Endothelial cell of umbilical vein (primary cell): ENCODE results near the gene ROCK2. TPM values are rescaled to one million over a fixed set of nuclear protein-coding genes. Genes with fewer than 3 reads are reported as not detected.

Experiments used
- BruUV-seq: library from RNA; stranded (reverse); fragments of 400-500 nt; replicated peaks from 2 replicates; lab custom pipeline; 2021; lab: Mats Ljungman, UMichigan
- CTCF ChIA-PET: fragments of 300-600, 350-600 bp; sonication (Branson Sonifier 250); formaldehyde crosslinking; loops from one replicate; lab custom pipeline; 2021; ENCODE audit warnings: antibody characterized with exemption, inconsistent platforms; lab: Charles Lee
- POLR2A ChIA-PET: fragments of 300-600, 350-600 bp; sonication (Branson Sonifier 250); formaldehyde crosslinking; loops from one replicate; lab custom pipeline; 2021; ENCODE audit warnings: antibody characterized with exemption, inconsistent platforms; lab: Charles Lee
- DNase-seq: peaks from one replicate; pipeline ENCODE4 v3.0.0-alpha.2; 2011; ENCODE audit warnings: low read depth, low spot score
- FAIRE-seq: peaks from 2 replicates; lab custom pipeline; 2011; peaks lifted over from hg19 to GRCh38; lab: Jason Lieb, UNC
- H2AFZ ChIP-seq: 2 replicates; pipeline ENCODE4 v1.6.0; 2012; ENCODE audit warnings: low read depth, low read length, control low read depth, inconsistent platforms
- H3K27ac ChIP-seq: 2 replicates; pipeline ENCODE4 v1.5.1; 2011; ENCODE audit warnings: low read depth, mild to moderate bottlenecking, control low read depth, low read length, moderate library complexity; ENCODE audit not compliant: insufficient read depth
- H3K27me3 ChIP-seq, 2 experiments: 2 replicates each; pipeline versions ENCODE4 v1.6.0 to v1.6.1; 2011; ENCODE audit warnings: low read length in 2 of 2, mixed read lengths in 1 of 2; ENCODE audit not compliant: control insufficient read depth in 2 of 2, insufficient read depth in 2 of 2
- H3K36me3 ChIP-seq, 2 experiments: 2 replicates in 1 of 2; 3 replicates in 1 of 2; pipeline ENCODE4 v1.5.1; 2011; ENCODE audit warnings: low read length in 2 of 2, mild to moderate bottlenecking in 1 of 2, moderate library complexity in 1 of 2; ENCODE audit not compliant: control insufficient read depth in 2 of 2, insufficient read depth in 2 of 2; ENCODE audit errors: extremely low read depth in 1 of 2
- H3K4me1 ChIP-seq: 3 replicates; pipeline ENCODE4 v1.5.1; 2011; ENCODE audit warnings: mild to moderate bottlenecking, low read length; ENCODE audit not compliant: control insufficient read depth, insufficient read depth; ENCODE audit errors: extremely low read depth
- H3K4me2 ChIP-seq: 2 replicates; pipeline ENCODE4 v1.6.1; 2011; ENCODE audit warnings: low read length, control low read depth, mixed read lengths; ENCODE audit not compliant: insufficient read depth
- H3K4me3 ChIP-seq, 3 experiments: fragments of 200-600 bp in 1 of 3; sonication (generic), shearing (Covaris generic) in 1 of 3; replicated peaks in 1 of 3; 2 replicates each; pipeline ENCODE4 v1.5.1; 2011 to 2016; ENCODE audit warnings: control low read depth in 3 of 3, low read length in 3 of 3, mild to moderate bottlenecking in 2 of 3, inconsistent platforms in 1 of 3, low read depth in 1 of 3, moderate library complexity in 1 of 3; ENCODE audit not compliant: insufficient read depth in 1 of 3
- H3K79me2 ChIP-seq: 2 replicates; pipeline ENCODE4 v1.6.0; 2012; ENCODE audit warnings: low read length, inconsistent platforms; ENCODE audit not compliant: control insufficient read depth, insufficient read depth
- H3K9ac ChIP-seq: replicated peaks from 2 replicates; pipeline ENCODE3; 2011; ENCODE audit warnings: low read length, control low read depth; ENCODE audit not compliant: insufficient read depth; ENCODE audit errors: extremely low read depth
- H3K9me1 ChIP-seq: replicated peaks from 3 replicates; pipeline ENCODE4 v1.6.0; 2011; ENCODE audit warnings: mild to moderate bottlenecking, low read length; ENCODE audit not compliant: control insufficient read depth, insufficient read depth; ENCODE audit errors: extremely low read depth
- H3K9me3 ChIP-seq: replicated peaks from 2 replicates; pipeline ENCODE4 v1.5.1; 2012; ENCODE audit warnings: low read length, inconsistent platforms; ENCODE audit not compliant: control insufficient read depth, insufficient read depth
- H4K20me1 ChIP-seq: replicated peaks from 2 replicates; pipeline ENCODE3; 2011; ENCODE audit warnings: mild to moderate bottlenecking, low read length; ENCODE audit not compliant: control insufficient read depth, insufficient read depth; ENCODE audit errors: extremely low read depth
- EZH2 ChIP-seq: IDR thresholded peaks from 2 replicates; pipeline ENCODE4 v1.6.1; 2012; ENCODE audit warnings: borderline replicate concordance, low read depth, mild to moderate bottlenecking, moderate library complexity, low read length, inconsistent platforms; ENCODE audit not compliant: severe bottlenecking
- FOS ChIP-seq: IDR thresholded peaks from 2 replicates; pipeline ENCODE4 v1.6.1; 2011; ENCODE audit warnings: mild to moderate bottlenecking, low read length, moderate library complexity, borderline replicate concordance; ENCODE audit not compliant: insufficient read depth
- GATA2 ChIP-seq: IDR thresholded peaks from 2 replicates; pipeline ENCODE4 v1.7.0; 2011; ENCODE audit warnings: low read depth, mild to moderate bottlenecking, moderate library complexity, mixed read lengths, low read length; ENCODE audit not compliant: insufficient read length, insufficient read depth
- JUN ChIP-seq: IDR thresholded peaks from 2 replicates; pipeline ENCODE4 v1.6.1; 2011; ENCODE audit warnings: borderline replicate concordance, low read depth; ENCODE audit not compliant: insufficient read length, insufficient read depth
- MYC ChIP-seq: IDR thresholded peaks from one replicate; pipeline ENCODE4 v1.6.1; 2011; ENCODE audit warnings: mild to moderate bottlenecking, low read depth, low read length
- POLR2A ChIP-seq: IDR thresholded peaks from 2 replicates; pipeline ENCODE4 v1.6.1; 2012; ENCODE audit warnings: low read depth, mild to moderate bottlenecking, control low read depth, low read length
- POLR2AphosphoS5 ChIP-seq: IDR thresholded peaks from 2 replicates; pipeline ENCODE4 v1.6.1; 2012; ENCODE audit warnings: low read depth, mild to moderate bottlenecking, control low read depth, low read length, moderate library complexity; ENCODE audit not compliant: insufficient read depth
- dilution Hi-C: fragments of 300-500 bp; cut with MboI; formaldehyde crosslinking; loops from one replicate; pipeline ENCODE4 v1.15.0; 2019; ENCODE audit warnings: low sequenced_read_pairs; ENCODE audit not compliant: extremely low pct_ligation_motif_present
- intact Hi-C: fragments of 100-400 bp; cut with micrococcal nuclease; formaldehyde crosslinking; loops from one replicate; pipeline ENCODE4 v1.10.0; 2022
- polyA plus RNA-seq, 4 experiments: library from polyadenylated mRNA; depleted of rRNA in 3 of 4; stranded (reverse) in 3 of 4; unstranded in 1 of 4; fragments of >200 nt; gene quantifications; 2 replicates each; pipeline versions ENCODE4 v1.2.1 to v1.2.3, GENCODE V29; 2011 to 2012; ENCODE audit warnings: missing spikeins in 1 of 4
- total RNA-seq: library from RNA; stranded (reverse); gene quantifications from 2 replicates; pipeline ENCODE4 v1.2.3, GENCODE V29; 2021
- TF ChIP-seq, protein P1 (sequence below): IDR thresholded peaks from 2 replicates; pipeline ENCODE4 v1.6.1; 2011; ENCODE audit not compliant: insufficient read depth, insufficient read length
- TF ChIP-seq, protein P2 (sequence below), 2 donors: IDR thresholded peaks; 1 replicate in 1 of 2; 2 replicates in 1 of 2; pipeline ENCODE4 v1.5.1; 2011; ENCODE audit warnings: low read length in 2 of 2, mild to moderate bottlenecking in 2 of 2, moderate library complexity in 2 of 2, control low read depth in 1 of 2, inconsistent platforms in 1 of 2, low read depth in 1 of 2; ENCODE audit not compliant: insufficient read depth in 1 of 2; ENCODE audit errors: extremely low read depth in 1 of 2

Gene ROCK2
- total and polyA plus RNA-seq, 2 donors (not counting 3 experiments of a cell fraction or from before 2014, with no cell fraction given), result 5.2 to 56.5 TPM

DNA sequence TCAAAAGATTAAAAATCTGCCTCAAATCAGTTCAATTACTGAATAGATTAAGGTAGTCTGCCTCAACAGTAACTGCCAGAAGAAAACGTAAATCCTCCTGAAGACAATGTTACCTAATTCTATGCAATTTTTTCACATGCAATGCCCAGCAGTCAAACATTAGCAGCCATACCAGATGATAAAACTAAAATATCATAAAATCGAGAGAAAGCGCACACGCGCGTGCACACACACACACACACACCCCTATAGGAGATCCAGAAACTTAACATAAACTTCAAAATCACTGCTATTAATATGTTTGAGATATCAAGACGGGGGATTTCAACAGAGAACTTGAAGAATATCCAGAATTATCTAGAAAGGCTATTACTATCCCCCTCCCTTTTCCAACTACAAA lies 32.9 kb downstream of the ROCK2 start:
- no peak overlapping the region for H3K4me3 ChIP-seq
- FAIRE-seq (no peak), DNase-seq (no peak)
- no peak overlapping the region for H3K27ac ChIP-seq
- no peaks in the 10 kb centered on the region for H3K9me1 ChIP-seq
- H3K9ac ChIP-seq, result no peak overlapping the region
- no peak for TF ChIP-seq POLR2AphosphoS5
- no peak for TF ChIP-seq GATA2
- TF ChIP-seq, protein P1, sequence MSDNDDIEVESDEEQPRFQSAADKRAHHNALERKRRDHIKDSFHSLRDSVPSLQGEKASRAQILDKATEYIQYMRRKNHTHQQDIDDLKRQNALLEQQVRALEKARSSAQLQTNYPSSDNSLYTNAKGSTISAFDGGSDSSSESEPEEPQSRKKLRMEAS, result no peak
- no peak for TF ChIP-seq JUN
- TF ChIP-seq, protein P2, sequence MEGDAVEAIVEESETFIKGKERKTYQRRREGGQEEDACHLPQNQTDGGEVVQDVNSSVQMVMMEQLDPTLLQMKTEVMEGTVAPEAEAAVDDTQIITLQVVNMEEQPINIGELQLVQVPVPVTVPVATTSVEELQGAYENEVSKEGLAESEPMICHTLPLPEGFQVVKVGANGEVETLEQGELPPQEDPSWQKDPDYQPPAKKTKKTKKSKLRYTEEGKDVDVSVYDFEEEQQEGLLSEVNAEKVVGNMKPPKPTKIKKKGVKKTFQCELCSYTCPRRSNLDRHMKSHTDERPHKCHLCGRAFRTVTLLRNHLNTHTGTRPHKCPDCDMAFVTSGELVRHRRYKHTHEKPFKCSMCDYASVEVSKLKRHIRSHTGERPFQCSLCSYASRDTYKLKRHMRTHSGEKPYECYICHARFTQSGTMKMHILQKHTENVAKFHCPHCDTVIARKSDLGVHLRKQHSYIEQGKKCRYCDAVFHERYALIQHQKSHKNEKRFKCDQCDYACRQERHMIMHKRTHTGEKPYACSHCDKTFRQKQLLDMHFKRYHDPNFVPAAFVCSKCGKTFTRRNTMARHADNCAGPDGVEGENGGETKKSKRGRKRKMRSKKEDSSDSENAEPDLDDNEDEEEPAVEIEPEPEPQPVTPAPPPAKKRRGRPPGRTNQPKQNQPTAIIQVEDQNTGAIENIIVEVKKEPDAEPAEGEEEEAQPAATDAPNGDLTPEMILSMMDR (IDR thresholded peaks at IDR 0.05; ENCODE audit: extremely low read depth in 1 of 2, insufficient read depth in 1 of 2, low read depth in 1 of 2, low read length in 2 of 2), result no peak
- TF ChIP-seq POLR2A, result no peak
- no peak for TF ChIP-seq FOS
- TF ChIP-seq EZH2, result no peak
- TF ChIP-seq MYC, result no peak
- H2AFZ ChIP-seq, result no peak overlapping the region
- intact Hi-C loops, result no loop called here
- ChIA-PET POLR2A (no interaction called here), CTCF (interaction anchor here (1.0 kb wide), 1 partner anchor 15 kb away, joined by 4 read pairs; no protein-coding TSS in a partner anchor)
- no TSS peak for BruUV-seq
- peaks cover 21% of the 10 kb centered on the region for H4K20me1 ChIP-seq
- H3K79me2 ChIP-seq, result peaks cover 87% of the 10 kb centered on the region
- H3K27me3 ChIP-seq, result no peaks in the 10 kb centered on the region
- H3K9me3 ChIP-seq, result no peaks in the 10 kb centered on the region
- H3K36me3 ChIP-seq, result no peaks in the 10 kb centered on the region
- no peak overlapping the region for H3K4me2 ChIP-seq
- dilution Hi-C loops, result no loop called here
- no peaks in the 10 kb centered on the region for H3K4me1 ChIP-seq
